Occipital lobe (tissue), 2 donors: ENCODE measurements around the gene KCNN3. TPM values are rescaled to one million over a fixed set of nuclear protein-coding genes. Genes with fewer than 3 reads are reported as not detected.

Source experiments
- DNase-seq: peaks from one replicate; lab custom pipeline; 2025; lab: John Stamatoyannopoulos, UW
- total RNA-seq: library from RNA; depleted of rRNA; stranded (reverse); fragments of >200 nt; gene quantifications from one replicate; pipeline ENCODE4 v1.2.3, GENCODE V29; 2014

Gene KCNN3
- total RNA-seq, 1 donor from 2014 or later: 3.6 TPM

DNA sequence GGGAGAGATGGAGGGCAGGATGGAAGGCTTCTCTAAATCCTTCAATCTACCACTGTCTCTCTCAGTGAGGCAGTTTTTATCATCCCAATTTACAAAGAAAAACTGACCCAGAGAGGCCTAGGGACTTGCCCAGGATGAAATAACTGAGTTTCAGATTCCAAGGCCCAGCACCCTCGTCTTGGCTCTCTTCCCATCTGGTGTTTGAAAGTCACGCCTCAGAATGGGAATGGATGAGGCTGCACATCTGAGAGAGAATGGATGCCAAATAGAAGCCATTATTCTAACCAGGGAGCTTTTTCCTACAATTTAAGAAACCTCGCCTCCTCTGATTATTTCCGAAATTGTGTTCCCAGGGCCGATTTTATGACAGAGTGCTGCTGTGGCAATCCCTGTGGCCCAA lies 10.6 kb upstream of the KCNN3 start:
- DNase-seq: no peak

DNA sequence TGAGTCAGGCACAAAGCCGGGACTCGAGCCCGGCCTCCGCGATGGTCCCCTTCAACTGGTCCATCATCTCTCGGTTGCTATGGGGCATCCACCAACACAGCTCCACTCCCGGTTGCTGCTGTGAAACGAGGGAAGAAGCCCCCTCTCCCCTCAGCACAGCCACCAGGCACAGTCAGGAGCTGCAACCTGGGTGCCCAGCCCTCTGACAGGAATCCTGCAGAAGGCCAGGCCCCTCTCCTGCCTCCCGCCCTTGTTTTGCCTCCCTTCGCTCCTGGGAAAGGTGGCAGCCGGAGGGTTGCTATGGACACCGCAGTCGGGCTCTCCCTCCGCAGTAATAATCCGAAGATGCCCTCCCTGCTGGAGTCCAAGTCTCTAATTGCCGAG lies 8.9 kb upstream of the KCNN3 start:
- DNase-seq: no peak

- DNase-seq: peak; percentile 59
These were observed 8.4 kb upstream of the KCNN3 start for GRCh38 chr1:154878371-154879037.

DNA sequence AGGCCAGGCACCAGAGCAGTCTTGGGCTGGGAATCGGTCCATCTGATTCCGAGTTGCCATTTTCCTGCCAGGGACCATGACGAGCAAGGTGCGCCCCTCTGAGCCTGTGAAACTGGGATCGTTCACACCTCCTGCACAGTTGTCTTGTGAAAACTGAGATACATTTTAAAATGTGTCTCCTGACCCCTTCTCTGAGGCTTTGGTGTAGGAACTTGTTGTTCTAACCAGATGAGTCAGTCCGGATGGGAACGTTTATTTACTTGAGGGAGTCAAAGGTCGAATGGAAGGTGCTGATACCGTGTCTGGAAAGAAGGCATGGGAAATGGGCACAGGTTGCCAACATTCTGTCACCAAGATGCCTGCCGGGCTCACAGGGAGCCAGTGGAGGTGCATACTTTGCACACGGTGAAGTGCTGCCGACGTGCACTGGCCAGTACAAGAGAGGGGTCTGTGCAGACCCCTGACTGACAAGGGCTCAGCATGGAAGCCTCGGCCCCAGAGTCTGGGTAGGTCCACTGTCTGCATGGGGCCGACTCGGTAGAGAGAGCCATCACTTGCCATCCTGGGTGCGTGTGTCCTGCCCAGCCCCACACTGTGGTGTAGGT lies 7.4 kb upstream of the KCNN3 start:
- no peak for DNase-seq

GRCh38 chr1:154876842-154877369 lies 6.8 kb upstream of the KCNN3 start:
- no peak for DNase-seq

DNA sequence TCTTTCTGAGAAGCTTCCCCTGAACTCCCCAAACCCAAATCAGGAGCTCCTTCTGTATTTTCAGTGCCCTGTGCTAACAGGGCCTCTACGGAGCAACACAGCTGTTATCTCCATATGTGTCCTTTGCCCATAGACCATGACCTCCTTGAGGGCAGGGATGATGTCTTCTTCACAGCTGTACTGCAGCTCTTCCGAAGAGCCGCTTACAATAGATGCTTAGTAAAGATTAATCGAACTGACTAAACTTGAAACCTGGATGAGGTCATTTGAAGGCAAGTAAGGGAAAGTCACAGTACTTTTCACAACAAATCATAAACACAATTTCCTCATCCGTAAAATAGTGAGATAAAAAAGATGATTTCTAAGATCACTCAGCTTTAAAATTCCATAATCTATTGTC lies 4.4 kb upstream of the KCNN3 start:
- no peak for DNase-seq

GRCh38 chr1:154873321-154873950 lies 3.4 kb upstream of the KCNN3 start:
- no peak for DNase-seq

GRCh38 chr1:154871374-154871773 lies 1.3 kb upstream of the KCNN3 start:
- no peak for DNase-seq

DNA sequence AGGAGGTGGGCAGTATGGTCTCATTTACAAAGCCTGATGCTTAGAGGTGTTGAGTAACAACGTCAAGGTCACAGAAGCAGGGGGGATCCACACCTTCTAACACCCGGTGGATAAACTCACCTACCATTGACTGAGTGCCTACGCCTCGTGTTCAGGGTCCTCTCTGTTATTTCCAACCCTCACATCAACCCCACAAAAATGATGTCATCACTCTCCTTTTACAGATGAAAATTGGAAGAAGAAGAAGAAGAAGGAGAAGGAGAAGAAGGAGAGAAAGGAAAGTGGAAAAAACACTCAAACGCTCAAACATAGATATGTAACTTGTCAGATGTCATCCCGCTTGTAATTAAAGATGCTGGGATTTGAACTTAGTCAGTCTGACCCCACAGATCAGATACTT lies 653 bp upstream of the KCNN3 start:
- no peak for DNase-seq

- DNase-seq: no peak
These were observed 548 bp downstream of the KCNN3 start for GRCh38 chr1:154869351-154870114.

DNA sequence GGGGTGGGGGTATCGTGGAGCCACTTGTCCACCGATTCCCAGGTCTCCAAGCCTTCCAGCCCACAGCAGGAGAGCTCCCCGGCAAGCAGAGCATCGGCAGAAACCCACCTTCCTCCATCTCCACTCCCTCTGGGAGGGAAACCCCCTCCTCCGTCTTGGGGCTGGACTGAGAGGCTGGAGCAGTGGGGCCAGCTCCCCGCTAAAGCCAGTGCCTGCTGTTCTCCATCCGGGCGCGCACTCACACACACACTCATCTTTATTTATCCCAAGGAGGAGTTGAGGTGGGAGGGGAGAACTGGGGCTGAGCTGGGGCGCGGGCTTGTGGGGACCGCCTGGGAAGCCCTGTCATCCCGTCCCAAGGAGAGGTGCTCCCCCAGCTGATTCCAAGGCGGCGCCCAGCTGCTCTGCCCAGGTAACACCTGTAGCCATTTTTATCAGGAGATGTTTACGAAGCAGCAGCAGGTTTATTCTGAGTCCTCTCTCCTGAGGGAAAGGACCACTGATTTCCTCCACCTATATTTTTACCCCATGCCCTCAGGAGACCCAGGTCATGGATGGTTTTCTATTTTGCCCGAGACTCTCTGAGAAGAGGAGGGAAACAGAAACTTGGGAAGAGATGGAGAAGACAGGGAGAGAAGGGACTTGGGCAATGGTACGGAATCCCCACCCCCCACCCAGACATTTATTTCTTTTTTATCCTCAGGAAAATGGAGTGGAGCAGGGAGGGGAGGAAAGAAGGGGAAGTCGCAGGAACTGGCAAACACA lies 2.1 kb downstream of the KCNN3 start:
- no peak for DNase-seq

DNA sequence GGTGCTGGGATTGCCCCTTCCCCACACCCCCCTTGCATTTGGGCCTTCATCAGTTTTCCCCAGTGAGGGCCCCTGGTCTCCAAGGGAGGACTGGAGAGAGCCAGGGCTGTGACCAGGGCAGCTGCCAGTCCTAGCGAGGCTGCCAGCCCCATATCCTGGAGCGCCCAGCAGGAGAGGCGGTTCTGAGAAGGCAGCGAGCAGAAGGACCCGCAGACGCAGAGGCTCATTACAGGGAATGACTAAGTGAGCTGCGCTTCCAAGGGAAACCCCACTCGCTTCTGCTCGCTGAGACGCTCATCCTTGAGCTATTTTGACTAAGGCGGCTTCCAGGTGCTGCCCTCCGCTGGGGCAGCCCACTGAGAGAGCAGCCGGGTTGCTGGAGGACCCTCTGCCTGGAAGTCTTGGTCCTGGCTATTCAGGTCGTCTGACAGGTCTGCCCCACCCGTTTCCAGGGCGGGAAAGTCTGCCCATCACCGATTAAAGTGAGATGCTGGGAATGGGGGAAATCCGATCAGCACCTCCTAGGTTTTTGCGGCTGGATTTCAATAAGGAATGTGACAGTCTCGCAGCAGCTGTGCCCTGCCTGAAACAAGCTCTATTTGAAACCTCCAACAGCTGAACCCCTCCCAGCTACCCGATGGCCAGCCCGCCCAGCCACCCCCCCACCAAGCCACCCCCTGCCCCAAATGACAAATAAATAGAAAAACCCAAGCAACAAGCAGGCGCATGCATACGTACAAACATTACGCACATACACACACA lies 2.8 kb downstream of the KCNN3 start:
- DNase-seq: peak; percentile 57

DNA sequence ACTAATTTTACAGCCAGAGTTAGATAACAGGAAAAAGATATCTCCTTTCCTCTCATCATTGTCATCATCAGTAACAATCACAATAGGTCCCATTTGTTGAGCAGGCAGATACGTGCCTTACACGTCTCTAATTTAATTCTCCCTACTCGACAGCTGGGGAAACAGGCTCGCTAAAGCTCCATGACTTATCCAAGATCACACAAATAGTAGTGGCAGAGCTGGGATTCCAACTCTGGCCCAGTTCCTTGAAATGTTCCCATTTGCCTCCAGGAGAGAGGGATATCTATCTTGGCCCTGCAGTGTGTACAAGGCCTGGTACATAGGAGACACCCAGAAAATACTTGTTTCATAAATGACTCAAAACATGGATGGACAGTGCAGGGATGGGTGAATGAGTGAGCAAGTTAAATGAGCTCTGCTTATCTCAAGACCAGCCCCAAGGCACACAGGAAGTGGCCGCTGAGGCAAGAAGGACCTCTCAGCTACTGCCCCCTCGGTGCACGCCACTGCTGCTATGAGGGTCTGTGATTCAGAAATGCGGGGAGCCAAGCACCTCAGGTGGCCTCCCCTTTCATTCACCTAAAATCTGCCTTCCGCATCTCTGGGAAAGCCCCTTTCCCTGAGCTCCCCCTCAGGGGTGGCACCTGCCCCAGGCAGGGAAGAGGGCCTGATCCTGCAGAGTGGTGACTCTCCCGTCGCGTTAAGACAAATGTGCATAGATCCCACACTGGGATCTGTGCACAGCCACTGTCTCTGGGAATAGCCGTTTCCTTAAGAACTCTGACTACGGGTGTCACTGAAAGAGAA lies 3.6 kb downstream of the KCNN3 start:
- no peak for DNase-seq

DNA sequence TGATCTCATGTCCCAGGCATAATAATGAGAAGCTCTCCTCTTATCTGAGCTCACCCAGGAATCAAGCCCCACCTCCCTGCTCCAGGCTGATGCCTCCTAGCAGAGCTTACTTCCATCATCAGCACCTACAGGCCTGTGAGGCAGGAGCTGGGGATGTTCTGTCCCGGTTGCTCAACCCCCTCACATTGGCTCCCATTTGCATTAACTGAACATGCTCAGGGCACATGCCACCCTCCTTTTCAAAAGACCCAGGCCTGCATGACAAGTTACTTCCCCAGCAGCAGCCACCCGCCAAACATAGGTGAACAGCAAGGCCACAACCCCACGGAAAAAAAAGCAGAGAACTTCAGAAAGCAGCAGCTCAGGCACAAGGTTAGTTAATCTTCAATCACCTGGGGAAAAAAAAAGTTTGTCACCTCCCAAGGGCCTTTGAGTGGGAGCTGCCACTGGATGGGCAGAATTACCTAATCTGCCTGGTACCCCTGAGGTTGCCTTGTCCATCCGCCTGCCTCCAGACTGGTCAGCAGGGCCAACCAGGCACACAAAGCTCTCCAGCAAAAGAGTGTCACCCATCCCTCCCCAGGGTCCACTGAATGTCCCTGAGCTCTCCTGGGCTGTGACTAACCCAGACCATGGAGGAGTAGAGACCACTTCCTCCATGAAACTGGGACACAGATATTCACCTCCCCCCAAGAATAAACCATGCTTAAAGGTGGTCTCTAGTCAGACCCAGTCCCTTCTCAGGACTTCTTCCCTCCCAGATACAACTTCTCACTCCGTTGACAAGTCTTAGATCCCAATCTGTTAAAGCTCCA lies 4.4 kb downstream of the KCNN3 start:
- DNase-seq: no peak

GRCh38 chr1:154864189-154864975 lies 5.7 kb downstream of the KCNN3 start:
- DNase-seq: no peak

DNA sequence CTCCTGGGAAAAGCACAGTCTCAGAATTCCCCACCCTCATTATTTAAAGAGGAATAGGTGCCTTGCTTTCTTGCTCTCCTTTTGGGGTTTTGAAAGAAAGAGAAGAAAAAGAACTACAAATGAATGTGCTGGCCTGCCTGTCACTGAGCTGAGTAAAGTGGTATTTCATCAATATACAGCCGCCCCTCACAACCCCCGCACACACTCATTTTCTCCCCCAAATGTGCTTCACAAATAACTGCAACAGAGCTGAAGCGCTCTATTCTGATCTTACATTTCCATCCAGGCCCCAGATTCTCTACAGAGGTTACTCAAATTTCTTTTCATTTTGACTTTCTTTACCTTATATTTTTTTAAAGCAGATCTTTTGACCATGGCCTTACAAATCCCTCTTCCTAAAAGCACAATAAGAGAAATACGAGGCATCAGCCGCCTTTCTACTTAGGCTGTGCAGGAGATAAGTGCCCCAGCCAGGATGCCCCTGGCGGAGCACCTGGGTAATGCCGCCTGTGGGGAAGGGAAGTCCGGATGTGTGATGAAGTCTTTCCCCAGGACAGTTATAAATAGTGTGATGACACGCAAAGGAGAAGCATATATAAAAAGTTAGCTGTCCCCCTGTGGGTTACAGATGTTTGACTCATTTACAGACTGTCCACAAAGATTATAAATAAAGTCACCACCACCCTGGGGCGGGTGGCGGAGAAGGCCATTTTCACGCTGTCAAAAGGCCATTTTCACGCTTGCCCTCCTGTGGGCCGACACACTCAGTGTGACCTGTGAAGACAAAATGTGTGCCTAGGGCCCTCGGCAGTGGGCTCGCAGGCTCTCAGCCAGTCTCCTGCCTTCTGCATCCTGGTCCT lies 6.5 kb downstream of the KCNN3 start:
- no peak for DNase-seq

DNA sequence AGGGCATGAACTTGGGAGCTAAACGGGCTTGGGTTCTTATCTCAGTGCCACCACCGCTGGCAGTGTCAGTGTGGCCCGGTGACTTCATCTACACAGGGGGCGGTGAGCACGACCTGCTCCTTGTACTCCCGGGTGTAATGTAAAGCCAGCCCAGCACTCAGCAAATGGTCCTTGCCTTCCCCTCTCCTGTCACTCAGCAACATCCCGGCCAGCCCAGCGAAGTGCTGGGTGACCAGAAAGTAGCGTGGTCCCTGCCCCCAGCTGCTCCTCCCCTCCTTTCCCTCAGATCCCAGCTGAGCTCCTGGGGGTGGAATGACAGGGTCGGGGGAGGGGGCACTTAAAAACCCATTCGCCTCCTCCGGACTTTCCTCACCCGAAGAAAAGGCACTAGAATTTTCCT lies 7.2 kb downstream of the KCNN3 start:
- no peak for DNase-seq
